Activated T-helper 17 cell treated with anti-CD3 and anti-CD28 coated beads, Interleukin-2, amount 50 U/mL, for 72 hours (primary cell): ENCODE measurements around the gene IL33. TPM values are rescaled to one million over a fixed set of nuclear protein-coding genes. Genes with fewer than 3 reads are reported as not detected.

ENCODE experiments used
- ATAC-seq: fragments of 150-1000 bp; cut with Tn5 transposase; replicated peaks from 2 replicates; pipeline ENCODE4 v1.10.0; 2021; ENCODE audit warnings: mild to moderate bottlenecking, moderate library complexity
- H3K27ac Mint-ChIP-seq: one replicate; pipeline ENCODE4 v1.8.0; 2022; ENCODE audit warnings: mixed read lengths
- H3K27me3 Mint-ChIP-seq: one replicate; pipeline ENCODE4 v1.8.0; 2022; ENCODE audit warnings: mixed read lengths
- H3K36me3 Mint-ChIP-seq: one replicate; pipeline ENCODE4 v1.8.0; 2022; ENCODE audit warnings: low read depth, mild to moderate bottlenecking, mixed read lengths
- H3K4me1 Mint-ChIP-seq: one replicate; pipeline ENCODE4 v1.8.0; 2022; ENCODE audit warnings: mixed read lengths
- H3K4me3 Mint-ChIP-seq: one replicate; pipeline ENCODE4 v1.8.0; 2022; ENCODE audit warnings: mild to moderate bottlenecking, mixed read lengths
- H3K9me3 Mint-ChIP-seq: one replicate; pipeline ENCODE4 v1.8.0; 2022; ENCODE audit warnings: mixed read lengths
- total RNA-seq, 2 donors: library from RNA; stranded (reverse); gene quantifications; one replicate each; pipeline ENCODE4 v1.2.3, GENCODE V29; 2022

IL33 gene
- total RNA-seq, 2 donors from 2014 or later, result not detected

GRCh38 chr9:6230037-6230780 lies 14.6 kb downstream of the IL33 start:
- Mint-ChIP-seq H3K9me3 (no peaks in the 10 kb centered on the region), H3K27ac (no peak overlapping the region), H3K4me3 (no peak overlapping the region), H3K4me1 (no peaks in the 10 kb centered on the region), H3K36me3 (no peaks in the 10 kb centered on the region), H3K27me3 (peaks cover 10% of the 10 kb centered on the region)
- ATAC-seq, result peak; percentile 29

GRCh38 chr9:6232336-6232945 lies 16.8 kb downstream of the IL33 start:
- H3K36me3 Mint-ChIP-seq, result no peaks in the 10 kb centered on the region
- H3K27me3 Mint-ChIP-seq, result no peaks in the 10 kb centered on the region
- no peaks in the 10 kb centered on the region for H3K4me1 Mint-ChIP-seq
- H3K27ac Mint-ChIP-seq, result no peak overlapping the region
- no peak overlapping the region for H3K4me3 Mint-ChIP-seq
- H3K9me3 Mint-ChIP-seq, result no peaks in the 10 kb centered on the region
- ATAC-seq, result peak; percentile 46

- Mint-ChIP-seq H3K4me1 (no peaks in the 10 kb centered on the region), H3K4me3 (no peak overlapping the region), H3K9me3 (no peaks in the 10 kb centered on the region), H3K36me3 (no peaks in the 10 kb centered on the region), H3K27me3 (peaks cover under 1% of the 10 kb centered on the region), H3K27ac (no peak overlapping the region)
- ATAC-seq, result no peak
Observed at GRCh38 chr9:6234014-6234413, 18.4 kb downstream of the IL33 start.

- no peaks in the 10 kb centered on the region for H3K4me1 Mint-ChIP-seq
Observed at GRCh38 chr9:6237267-6237666, 21.7 kb downstream of the IL33 start.

GRCh38 chr9:6239048-6239461 lies 23.4 kb downstream of the IL33 start:
- Mint-ChIP-seq H3K4me1 (no peaks in the 10 kb centered on the region), H3K4me3 (no peak overlapping the region), H3K27ac (no peak overlapping the region), H3K27me3 (peaks cover 15% of the 10 kb centered on the region), H3K9me3 (no peaks in the 10 kb centered on the region), H3K36me3 (no peaks in the 10 kb centered on the region)
- ATAC-seq, result no peak

More at GRCh38 chr9:6237267-6237666, 21.7 kb downstream of the IL33 start:
- Mint-ChIP-seq H3K27me3 (peaks cover 11% of the 10 kb centered on the region), H3K4me3 (no peak overlapping the region), H3K9me3 (no peaks in the 10 kb centered on the region), H3K27ac (no peak overlapping the region), H3K36me3 (no peaks in the 10 kb centered on the region)
- ATAC-seq, result no peak

GRCh38 chr9:6239694-6240093 lies 24.1 kb downstream of the IL33 start:
- no peaks in the 10 kb centered on the region for H3K9me3 Mint-ChIP-seq
- no peak for ATAC-seq

GRCh38 chr9:6243746-6244145 lies 28.1 kb downstream of the IL33 start:
- ATAC-seq, result peak; percentile 87
- no peaks in the 10 kb centered on the region for H3K9me3 Mint-ChIP-seq
- H3K36me3 Mint-ChIP-seq, result no peaks in the 10 kb centered on the region
- peaks cover 11% of the 10 kb centered on the region for H3K4me1 Mint-ChIP-seq
- no peak overlapping the region for H3K4me3 Mint-ChIP-seq
- H3K27me3 Mint-ChIP-seq, result peaks cover 25% of the 10 kb centered on the region
- no peak overlapping the region for H3K27ac Mint-ChIP-seq

More at GRCh38 chr9:6239694-6240093, 24.1 kb downstream of the IL33 start:
- Mint-ChIP-seq H3K27ac (no peak overlapping the region), H3K27me3 (peaks cover 15% of the 10 kb centered on the region), H3K36me3 (no peaks in the 10 kb centered on the region), H3K4me3 (no peak overlapping the region), H3K4me1 (no peaks in the 10 kb centered on the region)

GRCh38 chr9:6247266-6247665 lies 31.7 kb downstream of the IL33 start:
- no peak overlapping the region for H3K4me3 Mint-ChIP-seq
- peaks cover 14% of the 10 kb centered on the region for H3K27me3 Mint-ChIP-seq
- peaks cover 11% of the 10 kb centered on the region for H3K4me1 Mint-ChIP-seq
- ATAC-seq, result peak; percentile 76
- no peaks in the 10 kb centered on the region for H3K9me3 Mint-ChIP-seq
- no peak overlapping the region for H3K27ac Mint-ChIP-seq
- H3K36me3 Mint-ChIP-seq, result no peaks in the 10 kb centered on the region

GRCh38 chr9:6268826-6269397 lies 53.3 kb downstream of the IL33 start:
- no peak overlapping the region for H3K4me3 Mint-ChIP-seq
- peaks cover 9% of the 10 kb centered on the region for H3K27me3 Mint-ChIP-seq
- no peaks in the 10 kb centered on the region for H3K4me1 Mint-ChIP-seq
- no peaks in the 10 kb centered on the region for H3K36me3 Mint-ChIP-seq
- H3K27ac Mint-ChIP-seq, result no peak overlapping the region
- no peak for ATAC-seq
- H3K9me3 Mint-ChIP-seq, result no peaks in the 10 kb centered on the region

GRCh38 chr9:6270896-6271295 lies 55.3 kb downstream of the IL33 start:
- Mint-ChIP-seq H3K4me1 (no peaks in the 10 kb centered on the region), H3K4me3 (no peak overlapping the region), H3K27me3 (peaks cover 9% of the 10 kb centered on the region), H3K27ac (no peak overlapping the region), H3K9me3 (no peaks in the 10 kb centered on the region), H3K36me3 (no peaks in the 10 kb centered on the region)
- no peak for ATAC-seq

GRCh38 chr9:6271508-6272228 lies 56.1 kb downstream of the IL33 start:
- H3K4me1 Mint-ChIP-seq, result no peaks in the 10 kb centered on the region
- H3K4me3 Mint-ChIP-seq, result no peak overlapping the region
- H3K27me3 Mint-ChIP-seq, result peaks cover 9% of the 10 kb centered on the region

GRCh38 chr9:6272229-6272598 lies 56.6 kb downstream of the IL33 start:
- H3K27ac Mint-ChIP-seq, result no peak overlapping the region
- no peaks in the 10 kb centered on the region for H3K36me3 Mint-ChIP-seq
- no peaks in the 10 kb centered on the region for H3K4me1 Mint-ChIP-seq
- no peak overlapping the region for H3K4me3 Mint-ChIP-seq
- H3K9me3 Mint-ChIP-seq, result no peaks in the 10 kb centered on the region
- no peak for ATAC-seq
- H3K27me3 Mint-ChIP-seq, result peaks cover 9% of the 10 kb centered on the region

More at GRCh38 chr9:6271508-6272228, 56.1 kb downstream of the IL33 start:
- H3K27ac Mint-ChIP-seq, result no peak overlapping the region
- H3K9me3 Mint-ChIP-seq, result no peaks in the 10 kb centered on the region
- no peaks in the 10 kb centered on the region for H3K36me3 Mint-ChIP-seq
- no peak for ATAC-seq

- H3K27me3 Mint-ChIP-seq, result no peaks in the 10 kb centered on the region
- H3K9me3 Mint-ChIP-seq, result no peaks in the 10 kb centered on the region
- no peaks in the 10 kb centered on the region for H3K36me3 Mint-ChIP-seq
- no peak for ATAC-seq
- H3K27ac Mint-ChIP-seq, result no peak overlapping the region
- H3K4me1 Mint-ChIP-seq, result no peaks in the 10 kb centered on the region
- H3K4me3 Mint-ChIP-seq, result no peak overlapping the region
Observed at GRCh38 chr9:6277417-6277816, 61.8 kb downstream of the IL33 start.

- no peak overlapping the region for H3K4me3 Mint-ChIP-seq
- peaks cover 9% of the 10 kb centered on the region for H3K27me3 Mint-ChIP-seq
- H3K9me3 Mint-ChIP-seq, result no peaks in the 10 kb centered on the region
- no peak overlapping the region for H3K27ac Mint-ChIP-seq
- no peaks in the 10 kb centered on the region for H3K36me3 Mint-ChIP-seq
- no peaks in the 10 kb centered on the region for H3K4me1 Mint-ChIP-seq
- no peak for ATAC-seq
Observed at GRCh38 chr9:6301858-6302257, 86.3 kb downstream of the IL33 start.
